IPS-15b (cell line): Measurements from ENCODE around the gene SLC12A4.

Experiments used
- H3K27me3 ChIP-seq: one replicate; pipeline ENCODE4 v1.6.1; 2013; ENCODE audit warnings: low read length; ENCODE audit not compliant: control insufficient read depth, insufficient read depth
- H3K36me3 ChIP-seq: one replicate; pipeline ENCODE4 v1.6.1; 2013; ENCODE audit warnings: low read length; ENCODE audit not compliant: control insufficient read depth, insufficient read depth
- H3K4me1 ChIP-seq: one replicate; pipeline ENCODE4 v1.6.1; 2013; ENCODE audit warnings: mild to moderate bottlenecking, low read length; ENCODE audit not compliant: control insufficient read depth, insufficient read depth
- H3K4me3 ChIP-seq: one replicate; pipeline ENCODE4 v1.5.1; 2013; ENCODE audit warnings: low read depth, low read length
- H3K9ac ChIP-seq: one replicate; pipeline ENCODE4 v1.6.1; 2013; ENCODE audit warnings: low read depth, mild to moderate bottlenecking, low read length
- H3K9me3 ChIP-seq: one replicate; pipeline ENCODE4 v1.6.1; 2013; ENCODE audit warnings: mild to moderate bottlenecking, low read length; ENCODE audit not compliant: control insufficient read depth, insufficient read depth

The SLC12A4 gene

GRCh38 chr16:67927131-67927941 lies 41.1 kb downstream of the SLC12A4 start:
- no peaks in the 10 kb centered on the region for H3K4me1 ChIP-seq

GRCh38 chr16:67926181-67926750 lies 42.2 kb downstream of the SLC12A4 start:
- Histone ChIP-seq H3K9me3 (no peaks in the 10 kb centered on the region), H3K4me3 (no peak overlapping the region), H3K27me3 (no peaks in the 10 kb centered on the region), H3K4me1 (no peaks in the 10 kb centered on the region), H3K9ac (no peak overlapping the region), H3K36me3 (peaks cover 21% of the 10 kb centered on the region)

More at GRCh38 chr16:67927131-67927941, 41.1 kb downstream of the SLC12A4 start:
- no peaks in the 10 kb centered on the region for H3K27me3 ChIP-seq
- H3K9me3 ChIP-seq: no peaks in the 10 kb centered on the region
- no peak overlapping the region for H3K9ac ChIP-seq
- no peak overlapping the region for H3K4me3 ChIP-seq
- H3K36me3 ChIP-seq: peaks cover 22% of the 10 kb centered on the region

GRCh38 chr16:67924140-67924906 lies 44.1 kb downstream of the SLC12A4 start:
- Histone ChIP-seq H3K9ac (no peak overlapping the region), H3K4me3 (no peak overlapping the region), H3K9me3 (no peaks in the 10 kb centered on the region), H3K36me3 (peaks cover 14% of the 10 kb centered on the region), H3K27me3 (no peaks in the 10 kb centered on the region), H3K4me1 (no peaks in the 10 kb centered on the region)

GRCh38 chr16:67923414-67924116 lies 44.9 kb downstream of the SLC12A4 start:
- no peaks in the 10 kb centered on the region for H3K9me3 ChIP-seq
- H3K4me3 ChIP-seq: no peak overlapping the region
- no peaks in the 10 kb centered on the region for H3K27me3 ChIP-seq
- no peak overlapping the region for H3K9ac ChIP-seq
- H3K36me3 ChIP-seq: peaks cover 12% of the 10 kb centered on the region
- no peaks in the 10 kb centered on the region for H3K4me1 ChIP-seq

- no peak overlapping the region for H3K4me3 ChIP-seq
Measured at GRCh38 chr16:67922740-67923139, 45.7 kb downstream of the SLC12A4 start.

GRCh38 chr16:67922221-67922620 lies 46.2 kb downstream of the SLC12A4 start:
- Histone ChIP-seq H3K9ac (no peak overlapping the region), H3K36me3 (peaks cover 9% of the 10 kb centered on the region), H3K4me1 (no peaks in the 10 kb centered on the region), H3K9me3 (no peaks in the 10 kb centered on the region), H3K27me3 (no peaks in the 10 kb centered on the region), H3K4me3 (no peak overlapping the region)

More at GRCh38 chr16:67922740-67923139, 45.7 kb downstream of the SLC12A4 start:
- Histone ChIP-seq H3K9ac (no peak overlapping the region), H3K27me3 (no peaks in the 10 kb centered on the region), H3K36me3 (peaks cover 12% of the 10 kb centered on the region), H3K9me3 (no peaks in the 10 kb centered on the region), H3K4me1 (no peaks in the 10 kb centered on the region)

- Histone ChIP-seq H3K9ac (no peak overlapping the region), H3K27me3 (no peaks in the 10 kb centered on the region), H3K4me1 (peaks cover 5% of the 10 kb centered on the region), H3K4me3 (no peak overlapping the region), H3K9me3 (no peaks in the 10 kb centered on the region), H3K36me3 (peaks cover 14% of the 10 kb centered on the region)
Measured at GRCh38 chr16:67919622-67920221, 48.7 kb downstream of the SLC12A4 start.

GRCh38 chr16:67917852-67918236 lies 50.6 kb downstream of the SLC12A4 start:
- Histone ChIP-seq H3K27me3 (no peaks in the 10 kb centered on the region), H3K9me3 (no peaks in the 10 kb centered on the region), H3K9ac (no peak overlapping the region), H3K4me3 (no peak overlapping the region), H3K4me1 (peaks cover 5% of the 10 kb centered on the region), H3K36me3 (peaks cover 11% of the 10 kb centered on the region)

GRCh38 chr16:67917140-67917851 lies 51.1 kb downstream of the SLC12A4 start:
- Histone ChIP-seq H3K4me1 (peaks cover 5% of the 10 kb centered on the region), H3K36me3 (peaks cover 11% of the 10 kb centered on the region), H3K27me3 (no peaks in the 10 kb centered on the region), H3K9me3 (no peaks in the 10 kb centered on the region), H3K4me3 (no peak overlapping the region), H3K9ac (no peak overlapping the region)

GRCh38 chr16:67915831-67916723 lies 52.4 kb downstream of the SLC12A4 start:
- Histone ChIP-seq H3K36me3 (peaks cover 11% of the 10 kb centered on the region), H3K9me3 (no peaks in the 10 kb centered on the region)

More at GRCh38 chr16:67915831-67916723, 52.4 kb downstream of the SLC12A4 start:
- H3K27me3 ChIP-seq: no peaks in the 10 kb centered on the region
- no peak overlapping the region for H3K9ac ChIP-seq
- peaks cover 5% of the 10 kb centered on the region for H3K4me1 ChIP-seq
- H3K4me3 ChIP-seq: no peak overlapping the region
